ENCODE results near the gene MLH3.

Gene MLH3

GRCh38 chr14:75009176-75009575 is 42.1 kb downstream of the MLH3 start:
- TF ChIP-seq USF1 (IDR thresholded peaks at IDR 0.05) (no peak), EP300 (IDR thresholded peaks at IDR 0.05; ENCODE audit: borderline replicate concordance) (no peak), EGR1 (IDR thresholded peaks at IDR 0.05) (no peak), CREB1 (IDR thresholded peaks at IDR 0.05; ENCODE audit: low read depth) (no peak)

- TF ChIP-seq CEBPB (IDR thresholded peaks at IDR 0.05) (no peak), EGR1 (IDR thresholded peaks at IDR 0.05) (no peak), ZBTB7A (IDR thresholded peaks at IDR 0.05; ENCODE audit: low read depth) (no peak), MAX (IDR thresholded peaks at IDR 0.05) (no peak), FOXM1 (IDR thresholded peaks at IDR 0.05; ENCODE audit: borderline replicate concordance, low read depth) (no peak), YY1 (IDR thresholded peaks at IDR 0.05; ENCODE audit: low read depth) (no peak), NFIC (IDR thresholded peaks at IDR 0.05) (no peak), EP300 (IDR thresholded peaks at IDR 0.05; ENCODE audit: borderline replicate concordance) (no peak), USF1 (IDR thresholded peaks at IDR 0.05) (no peak), TEAD4 (IDR thresholded peaks at IDR 0.05) (no peak), RAD21 (IDR thresholded peaks at IDR 0.05; ENCODE audit: low read depth) (no peak)
These were observed 45.9 kb downstream of the MLH3 start for GRCh38 chr14:75005357-75005756.

DNA sequence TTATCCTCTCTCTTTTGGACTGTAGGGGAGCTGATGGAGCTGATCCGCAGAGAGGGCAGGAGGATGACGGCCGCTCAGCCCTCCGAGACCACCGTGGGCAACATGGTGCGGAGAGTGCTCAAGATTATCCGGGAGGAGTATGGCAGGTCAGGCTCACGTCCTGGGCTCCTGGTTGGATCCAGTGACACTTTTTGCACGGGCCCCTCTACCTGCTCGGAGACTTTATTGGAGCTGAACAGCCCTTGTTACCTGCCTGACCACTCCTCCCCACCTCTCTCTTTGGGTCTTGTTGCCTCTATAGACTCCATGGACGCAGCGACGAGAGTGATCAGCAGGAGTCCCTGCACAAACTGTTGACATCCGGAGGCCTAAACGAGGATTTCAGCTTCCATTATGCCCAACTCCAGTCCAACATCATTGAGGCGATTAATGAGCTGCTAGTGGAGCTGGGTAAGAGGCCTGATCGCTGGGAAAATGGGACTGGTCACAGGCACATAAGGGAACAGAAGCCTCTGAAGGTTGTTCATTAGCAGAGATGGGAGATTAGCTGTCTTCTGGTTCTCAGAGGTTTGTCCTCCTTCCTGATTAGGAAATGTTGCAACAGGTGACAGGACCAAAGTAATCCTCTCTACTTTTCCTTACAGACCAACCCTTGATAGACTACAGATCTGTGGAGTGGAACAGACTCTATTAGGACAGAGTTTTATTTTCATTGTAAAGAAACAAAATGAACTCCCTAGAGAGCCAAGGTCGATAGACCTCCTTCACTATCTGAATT is 47.8 kb downstream of the MLH3 start:
- TF ChIP-seq YY1 (IDR thresholded peaks at IDR 0.05; ENCODE audit: low read depth) (no peak), FOXM1 (IDR thresholded peaks at IDR 0.05; ENCODE audit: borderline replicate concordance, low read depth) (no peak), TAF1 (IDR thresholded peaks at IDR 0.05; ENCODE audit: low read depth) (no peak), MAX (IDR thresholded peaks at IDR 0.05) (no peak), CREB1 (IDR thresholded peaks at IDR 0.05; ENCODE audit: low read depth) (no peak), EP300 (IDR thresholded peaks at IDR 0.05; ENCODE audit: borderline replicate concordance) (no peak), TCF12 (IDR thresholded peaks at IDR 0.05; ENCODE audit: low read depth) (no peak), TEAD4 (IDR thresholded peaks at IDR 0.05) (no peak)
- TF ChIP-seq, protein P1, sequence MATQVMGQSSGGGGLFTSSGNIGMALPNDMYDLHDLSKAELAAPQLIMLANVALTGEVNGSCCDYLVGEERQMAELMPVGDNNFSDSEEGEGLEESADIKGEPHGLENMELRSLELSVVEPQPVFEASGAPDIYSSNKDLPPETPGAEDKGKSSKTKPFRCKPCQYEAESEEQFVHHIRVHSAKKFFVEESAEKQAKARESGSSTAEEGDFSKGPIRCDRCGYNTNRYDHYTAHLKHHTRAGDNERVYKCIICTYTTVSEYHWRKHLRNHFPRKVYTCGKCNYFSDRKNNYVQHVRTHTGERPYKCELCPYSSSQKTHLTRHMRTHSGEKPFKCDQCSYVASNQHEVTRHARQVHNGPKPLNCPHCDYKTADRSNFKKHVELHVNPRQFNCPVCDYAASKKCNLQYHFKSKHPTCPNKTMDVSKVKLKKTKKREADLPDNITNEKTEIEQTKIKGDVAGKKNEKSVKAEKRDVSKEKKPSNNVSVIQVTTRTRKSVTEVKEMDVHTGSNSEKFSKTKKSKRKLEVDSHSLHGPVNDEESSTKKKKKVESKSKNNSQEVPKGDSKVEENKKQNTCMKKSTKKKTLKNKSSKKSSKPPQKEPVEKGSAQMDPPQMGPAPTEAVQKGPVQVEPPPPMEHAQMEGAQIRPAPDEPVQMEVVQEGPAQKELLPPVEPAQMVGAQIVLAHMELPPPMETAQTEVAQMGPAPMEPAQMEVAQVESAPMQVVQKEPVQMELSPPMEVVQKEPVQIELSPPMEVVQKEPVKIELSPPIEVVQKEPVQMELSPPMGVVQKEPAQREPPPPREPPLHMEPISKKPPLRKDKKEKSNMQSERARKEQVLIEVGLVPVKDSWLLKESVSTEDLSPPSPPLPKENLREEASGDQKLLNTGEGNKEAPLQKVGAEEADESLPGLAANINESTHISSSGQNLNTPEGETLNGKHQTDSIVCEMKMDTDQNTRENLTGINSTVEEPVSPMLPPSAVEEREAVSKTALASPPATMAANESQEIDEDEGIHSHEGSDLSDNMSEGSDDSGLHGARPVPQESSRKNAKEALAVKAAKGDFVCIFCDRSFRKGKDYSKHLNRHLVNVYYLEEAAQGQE (IDR thresholded peaks at IDR 0.05; ENCODE audit: low read depth): no peak

GRCh38 chr14:75002392-75003249 is 48.6 kb downstream of the MLH3 start, which contains the start of gene EIF2B2:
Gene EIF2B2, plus strand, starts transcription at chr14:75002921. Its CDS starts 70 bp downstream, at chr14:75002991.
- TF ChIP-seq RAD21 (IDR thresholded peaks at IDR 0.05; ENCODE audit: low read depth): no peak; the same call in 1 of the 2 replicates
- no peak for TF ChIP-seq YY1 (IDR thresholded peaks at IDR 0.05; ENCODE audit: low read depth)
- TF ChIP-seq TCF12 (IDR thresholded peaks at IDR 0.05; ENCODE audit: low read depth): no peak
- peak; percentile 45 for TF ChIP-seq TEAD4 (IDR thresholded peaks at IDR 0.05)
- no peak for TF ChIP-seq ZBTB7A (IDR thresholded peaks at IDR 0.05; ENCODE audit: low read depth)
- TF ChIP-seq MAX (IDR thresholded peaks at IDR 0.05): peak; percentile 81
- TF ChIP-seq EP300 (IDR thresholded peaks at IDR 0.05; ENCODE audit: borderline replicate concordance): no peak
- TF ChIP-seq CREB1 (IDR thresholded peaks at IDR 0.05; ENCODE audit: low read depth): no peak
- peak; percentile 25; the same call in 1 of the 2 replicates for TF ChIP-seq FOXM1 (IDR thresholded peaks at IDR 0.05; ENCODE audit: borderline replicate concordance, low read depth)
- TF ChIP-seq EGR1 (IDR thresholded peaks at IDR 0.05): peak; percentile 64
- peak; percentile 79 for TF ChIP-seq TAF1 (IDR thresholded peaks at IDR 0.05; ENCODE audit: low read depth)
- no peak; the same call in 1 of the 2 replicates for TF ChIP-seq NFIC (IDR thresholded peaks at IDR 0.05)
- TF ChIP-seq, protein P1 (IDR thresholded peaks at IDR 0.05; ENCODE audit: low read depth): no peak
- no peak for TF ChIP-seq CEBPB (IDR thresholded peaks at IDR 0.05)
- TF ChIP-seq USF1 (IDR thresholded peaks at IDR 0.05): peak; percentile 65

Measured in Ishikawa (cell line).